ENCODE measurements around the gene DLG2. TPM values are rescaled to one million over a fixed set of nuclear protein-coding genes. Genes with fewer than 3 reads are reported as not detected.

Gene DLG2
- total and polyA plus RNA-seq, 2 of the 8 experiments (the other 6 are each of a cell fraction or from before 2014, with no cell fraction given) = 1.7 to 14.3 TPM

DNA sequence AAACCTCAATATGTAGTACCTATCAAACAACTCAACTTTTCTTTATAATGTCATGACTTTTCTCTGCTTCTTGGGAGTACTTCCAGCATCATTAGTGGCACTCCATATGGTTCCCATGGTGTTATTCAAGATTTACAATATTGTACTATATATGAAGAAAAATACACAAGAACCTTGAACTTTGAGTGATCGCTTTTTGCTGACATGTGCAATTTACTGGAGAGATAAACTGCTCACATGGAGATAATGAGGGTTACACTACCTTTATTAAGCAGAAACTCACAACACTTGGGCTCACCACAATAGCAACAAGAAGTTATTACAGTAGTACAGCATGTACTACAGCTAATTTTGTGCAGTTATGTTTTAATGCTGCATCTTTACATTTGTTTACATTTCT, 388.2 kb downstream of the DLG2 start:
- Histone ChIP-seq H2BK120ac (replicated peaks; ENCODE audit: low read depth, low read length) (no peak overlapping the region), H2BK20ac (ENCODE audit: low read length) (no peak overlapping the region), H3K18ac (ENCODE audit: extremely low read depth, low read length) (no peak overlapping the region), H3K4ac (replicated peaks; ENCODE audit: insufficient read length, low read depth, low read length) (no peak overlapping the region), H3K23me2 (ENCODE audit: low read depth, low read length) (no peaks in the 10 kb centered on the region), H3K23ac (ENCODE audit: insufficient read length) (no peak overlapping the region), H3K79me2 (ENCODE audit: control insufficient read depth in 1 of 2, insufficient read depth in 2 of 2, low read length in 2 of 2) (no peaks in the 10 kb centered on the region), H3K14ac (ENCODE audit: insufficient read length) (no peak overlapping the region), H3K56ac (replicated peaks; ENCODE audit: insufficient read length, low read depth, low read length) (no peak overlapping the region), H3K4me3 (ENCODE audit: extremely low read depth in 1 of 4, insufficient read depth in 2 of 4, low read depth in 3 of 4, low read length in 4 of 4) (no peak overlapping the region), H2AK5ac (ENCODE audit: low read depth, low read length) (no peak overlapping the region), H2BK5ac (ENCODE audit: low read depth, low read length) (no peak overlapping the region), H3K79me1 (ENCODE audit: low read depth, low read length) (no peaks in the 10 kb centered on the region), H4K5ac (ENCODE audit: insufficient read length, low read depth, low read length) (no peak overlapping the region), H2BK15ac (ENCODE audit: low read length) (no peak overlapping the region), H3K4me2 (ENCODE audit: insufficient read depth in 1 of 2, low read depth in 2 of 2, low read length in 2 of 2) (no peak overlapping the region), H3K9me3 (ENCODE audit: insufficient read depth in 2 of 2, low read depth in 1 of 2, low read length in 1 of 2) (no peaks in the 10 kb centered on the region), H2BK12ac (ENCODE audit: low read depth, low read length) (no peak overlapping the region), H3K4me1 (replicated peaks in 1 of 4; ENCODE audit: control insufficient read depth in 3 of 4, insufficient read depth in 4 of 4, low read length in 3 of 4) (no peaks in the 10 kb centered on the region), H3K9ac (replicated peaks in 1 of 4; ENCODE audit: extremely low read depth in 1 of 4, low read depth in 3 of 4, low read length in 3 of 4) (no peak overlapping the region), H3K27ac (ENCODE audit: low read depth, low read length) (no peak overlapping the region), H2AFZ (ENCODE audit: low read length) (no peak overlapping the region), H4K20me1 (replicated peaks in 1 of 2; ENCODE audit: control insufficient read depth in 1 of 2, insufficient read depth in 2 of 2, low read length in 2 of 2) (no peaks in the 10 kb centered on the region), H3K27me3 (replicated peaks in 1 of 4; ENCODE audit: control insufficient read depth in 3 of 4, extremely low read depth in 1 of 4, insufficient read depth in 3 of 4, low read length in 3 of 4) (no peaks in the 10 kb centered on the region), H4K91ac (replicated peaks; ENCODE audit: insufficient read length, low read length) (no peak overlapping the region), H4K8ac (ENCODE audit: extremely low read depth, insufficient read depth, low read length) (no peak overlapping the region), H3K36me3 (ENCODE audit: control insufficient read depth in 2 of 4, insufficient read depth in 4 of 4, low read length in 3 of 4) (no peaks in the 10 kb centered on the region)
- no peak for DNase-seq (ENCODE audit: low read depth in 1 of 2, low spot score in 2 of 2)
- no peak for FAIRE-seq
- no peak for TF ChIP-seq JUN (IDR thresholded peaks at IDR 0.05; ENCODE audit: low read depth, low read length)
- peak; percentile 89 for TF ChIP-seq MAFK (IDR thresholded peaks at IDR 0.05; ENCODE audit: low read depth, low read length)
- TF ChIP-seq SIN3A (conservative IDR thresholded peaks at IDR 0.05 in 1 of 2, IDR thresholded peaks at IDR 0.05 in 1 of 2; ENCODE audit: low read depth in 1 of 2, low read length in 2 of 2) = no peak
- ChIA-PET CTCF (ENCODE audit: partially characterized antibody) (interaction anchor here (1.5 kb wide), 1 partner anchor 19 kb away, joined by 3 read pairs; no protein-coding TSS in a partner anchor), POLR2A (ENCODE audit: partially characterized antibody) (no interaction called here)
- 93% methylated on average over 1 of the region's 1 CpG; no CpG with 5 or more reads in 1 of the 2 experiments for WGBS, 2 experiments (ENCODE audit: extremely low coverage in 1 of 2, insufficient coverage in 1 of 2, insufficient read length in 1 of 2, insufficient replicate concordance in 2 of 2, low coverage in 1 of 2, low lambda C conversion rate in 2 of 2, missing lambda C conversion rate in 1 of 2)
